Measurements from ENCODE around the gene CTTNBP2. TPM values are rescaled to one million over a fixed set of nuclear protein-coding genes. Genes with fewer than 3 reads are reported as not detected.

Gene CTTNBP2
- total and polyA plus RNA-seq, 10 donors, result 0.68 to 15.1 (median 8.5) TPM

DNA sequence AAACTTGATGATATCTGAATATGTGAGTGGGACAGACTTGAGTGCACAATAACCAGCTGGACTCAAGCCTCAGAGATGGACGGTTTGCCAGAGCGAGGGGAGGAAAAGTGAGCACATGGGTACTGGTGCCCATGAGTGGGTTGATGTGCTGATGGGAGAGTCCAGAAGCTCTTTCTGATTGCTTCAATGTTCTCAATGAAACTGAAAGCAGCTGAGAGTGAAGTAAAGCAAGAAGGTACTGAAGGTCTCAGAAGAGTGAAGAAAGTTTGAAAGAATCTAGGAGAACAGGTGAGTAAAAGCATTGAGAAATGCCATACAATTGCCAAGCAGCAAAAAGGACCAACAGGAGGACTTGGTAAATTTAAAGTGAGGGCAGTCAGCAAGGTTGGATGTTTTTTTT, 28.6 kb downstream of the CTTNBP2 start:
- DNase-seq, result no peak
- WGBS, 5 donors, result 87 to 100% (median 93%) methylated on average over 2 of the region's 2 CpGs
- no peaks in the 10 kb centered on the region for H3K27me3 ChIP-seq (replicated peaks in 1 of 7)
- intact Hi-C loops (cut with DNase I; ENCODE audit: low total_unique reads), result no loop called here
- peaks cover 0 to 4% (median 0%) of the 10 kb centered on the region in 6 donors for H3K4me1 ChIP-seq
- H3K4me3 ChIP-seq, result no peak overlapping the region
- no peaks in the 10 kb centered on the region for H3K36me3 ChIP-seq
- peaks cover 0 to 4% (median 0%) of the 10 kb centered on the region in 8 donors for H3K9me3 ChIP-seq
- H3K27ac ChIP-seq, result no peak overlapping the region
- TF ChIP-seq, protein P1, sequence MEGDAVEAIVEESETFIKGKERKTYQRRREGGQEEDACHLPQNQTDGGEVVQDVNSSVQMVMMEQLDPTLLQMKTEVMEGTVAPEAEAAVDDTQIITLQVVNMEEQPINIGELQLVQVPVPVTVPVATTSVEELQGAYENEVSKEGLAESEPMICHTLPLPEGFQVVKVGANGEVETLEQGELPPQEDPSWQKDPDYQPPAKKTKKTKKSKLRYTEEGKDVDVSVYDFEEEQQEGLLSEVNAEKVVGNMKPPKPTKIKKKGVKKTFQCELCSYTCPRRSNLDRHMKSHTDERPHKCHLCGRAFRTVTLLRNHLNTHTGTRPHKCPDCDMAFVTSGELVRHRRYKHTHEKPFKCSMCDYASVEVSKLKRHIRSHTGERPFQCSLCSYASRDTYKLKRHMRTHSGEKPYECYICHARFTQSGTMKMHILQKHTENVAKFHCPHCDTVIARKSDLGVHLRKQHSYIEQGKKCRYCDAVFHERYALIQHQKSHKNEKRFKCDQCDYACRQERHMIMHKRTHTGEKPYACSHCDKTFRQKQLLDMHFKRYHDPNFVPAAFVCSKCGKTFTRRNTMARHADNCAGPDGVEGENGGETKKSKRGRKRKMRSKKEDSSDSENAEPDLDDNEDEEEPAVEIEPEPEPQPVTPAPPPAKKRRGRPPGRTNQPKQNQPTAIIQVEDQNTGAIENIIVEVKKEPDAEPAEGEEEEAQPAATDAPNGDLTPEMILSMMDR (IDR thresholded peaks at IDR 0.05 in 8 of 11, conservative IDR thresholded peaks at IDR 0.05 in 3 of 11), result no peak
- no peak for TF ChIP-seq POLR2AphosphoS5 (IDR thresholded peaks at IDR 0.05)
- TF ChIP-seq POLR2A (IDR thresholded peaks at IDR 0.05), result no peak

- Histone ChIP-seq H3K4me3 (no peak overlapping the region), H3K27me3 (replicated peaks in 1 of 7) (no peaks in the 10 kb centered on the region), H3K27ac (no peak overlapping the region), H3K9me3 (peaks cover 0 to 4% (median 0%) of the 10 kb centered on the region in 8 donors), H3K4me1 (peaks cover 0 to 13% (median 2%) of the 10 kb centered on the region in 6 donors), H3K36me3 (no peaks in the 10 kb centered on the region)
- TF ChIP-seq POLR2AphosphoS5 (IDR thresholded peaks at IDR 0.05), result no peak
- TF ChIP-seq, protein P1 (IDR thresholded peaks at IDR 0.05 in 8 of 11, conservative IDR thresholded peaks at IDR 0.05 in 3 of 11), result no peak
- DNase-seq, result no peak
- intact Hi-C loops (cut with DNase I; ENCODE audit: low total_unique reads), result no loop called here
- 74 to 90% (median 78%) methylated on average over 2 of the region's 2 CpGs for WGBS, 5 donors
Measured at GRCh38 chr7:117841611-117842010, 31.6 kb downstream of the CTTNBP2 start.

- intact Hi-C loops (cut with DNase I; ENCODE audit: low total_unique reads), result no loop called here
- H3K36me3 ChIP-seq, result no peaks in the 10 kb centered on the region
Measured at GRCh38 chr7:117841011-117841410, 32.2 kb downstream of the CTTNBP2 start.

DNA sequence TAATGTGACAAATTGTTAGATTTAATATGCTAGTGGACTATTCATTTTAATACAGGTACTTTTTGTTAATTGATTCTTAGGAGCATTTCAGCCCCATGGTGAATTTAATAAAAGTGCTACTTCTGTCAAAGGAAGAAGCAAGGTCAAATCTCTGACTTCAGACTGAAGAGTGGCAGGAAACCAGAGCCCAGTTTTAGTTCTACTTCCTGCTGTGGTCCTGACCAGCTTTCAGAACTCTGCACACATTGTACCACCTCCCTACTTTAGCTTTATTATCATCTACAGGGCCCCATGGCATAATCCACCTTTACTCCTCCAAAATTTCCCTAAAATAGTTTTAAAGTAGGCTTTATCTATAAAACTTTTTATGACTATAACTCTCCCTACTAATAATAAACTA, 33.7 kb downstream of the CTTNBP2 start:
- Histone ChIP-seq H3K27ac (peak overlapping the region in 4 of 8 donors; percentile 7 to 30 (median 24)), H3K36me3 (no peaks in the 10 kb centered on the region), H3K27me3 (replicated peaks in 1 of 7) (no peaks in the 10 kb centered on the region), H3K4me3 (no peak overlapping the region), H3K9me3 (peaks cover 0 to 4% (median 0%) of the 10 kb centered on the region in 8 donors), H3K4me1 (peaks cover 0 to 13% (median 2%) of the 10 kb centered on the region in 6 donors)
- TF ChIP-seq, protein P1 (IDR thresholded peaks at IDR 0.05 in 8 of 11, conservative IDR thresholded peaks at IDR 0.05 in 3 of 11), result no peak
- no peak for TF ChIP-seq POLR2AphosphoS5 (IDR thresholded peaks at IDR 0.05)
- no peak for TF ChIP-seq POLR2A (IDR thresholded peaks at IDR 0.05)
- no peak for DNase-seq
- intact Hi-C loops (cut with DNase I; ENCODE audit: low total_unique reads), result no loop called here

More at GRCh38 chr7:117841011-117841410, 32.2 kb downstream of the CTTNBP2 start:
- TF ChIP-seq, protein P1 (IDR thresholded peaks at IDR 0.05 in 8 of 11, conservative IDR thresholded peaks at IDR 0.05 in 3 of 11), result no peak
- no peak for TF ChIP-seq POLR2AphosphoS5 (IDR thresholded peaks at IDR 0.05)
- TF ChIP-seq POLR2A (IDR thresholded peaks at IDR 0.05), result no peak
- Histone ChIP-seq H3K9me3 (peaks cover 0 to 4% (median 0%) of the 10 kb centered on the region in 8 donors), H3K4me3 (no peak overlapping the region), H3K27me3 (replicated peaks in 1 of 7) (no peaks in the 10 kb centered on the region), H3K4me1 (peaks cover 0 to 13% (median 2%) of the 10 kb centered on the region in 6 donors), H3K27ac (no peak overlapping the region)
- DNase-seq, result no peak

All from spleen (tissue), 11 donors.